ENCODE data around the gene COMMD4.
"Not testable (repeated sequence)": the region's sequence is repeated elsewhere in the genome, so short reads cannot be mapped to it uniquely, and the experiment has no call there.

Gene COMMD4

DNA sequence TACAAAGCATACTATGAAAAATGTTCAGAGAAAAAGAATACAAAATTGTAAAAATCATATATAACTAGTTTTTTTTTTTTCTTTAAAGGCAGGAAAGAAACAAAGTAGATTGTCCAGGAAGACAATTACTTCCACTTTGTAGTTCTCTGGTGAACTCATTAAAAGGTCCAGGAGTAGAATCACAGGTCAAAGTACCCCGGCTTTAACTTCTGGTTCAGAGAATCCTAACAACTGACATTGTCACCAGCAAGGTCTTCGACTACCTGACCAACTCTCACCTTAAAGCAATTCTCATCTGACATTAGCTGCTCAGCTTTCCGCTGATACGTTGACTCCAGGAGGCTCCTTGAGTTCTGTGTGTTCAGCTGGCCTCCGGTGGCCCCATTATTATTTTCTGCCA, 48.1 kb downstream of the COMMD4 start:
- not testable (repeated sequence) for DNase-seq
